Mesodermal cell (in vitro differentiated cells): ENCODE results near the gene PARP15.

Experiments
- H3K27ac ChIP-seq: 2 replicates; pipeline ENCODE4 v1.7.0; 2013; ENCODE audit warnings: mild to moderate bottlenecking, low read depth, low read length, moderate library complexity; ENCODE audit not compliant: severe bottlenecking
- H3K36me3 ChIP-seq: 2 replicates; pipeline ENCODE4 v1.7.1; 2013; ENCODE audit warnings: mild to moderate bottlenecking, low read length, moderate library complexity; ENCODE audit not compliant: control insufficient read depth, insufficient read depth
- H3K4me1 ChIP-seq: one replicate; pipeline ENCODE4 v1.7.1; 2013; ENCODE audit warnings: mild to moderate bottlenecking, low read length; ENCODE audit not compliant: insufficient read depth, control insufficient read depth, poor library complexity, severe bottlenecking
- H3K4me3 ChIP-seq: 2 replicates; pipeline ENCODE4 v1.7.0; 2013; ENCODE audit warnings: low read length, control low read depth, mild to moderate bottlenecking; ENCODE audit not compliant: insufficient read depth, poor library complexity, severe bottlenecking; ENCODE audit errors: extremely low read depth
- H3K9me3 ChIP-seq: 2 replicates; pipeline ENCODE4 v1.7.1; 2013; ENCODE audit warnings: mild to moderate bottlenecking, low read length, moderate library complexity; ENCODE audit not compliant: control insufficient read depth
- WGBS, 2 experiments: methylation state at CpG; one replicate each; pipeline ENCODE4 v1.1.5; 2013; ENCODE audit warnings: missing lambda C conversion rate in 2 of 2; ENCODE audit not compliant: insufficient coverage in 2 of 2; 5-methylcytosine and 5-hydroxymethylcytosine counted together

PARP15 gene

DNA sequence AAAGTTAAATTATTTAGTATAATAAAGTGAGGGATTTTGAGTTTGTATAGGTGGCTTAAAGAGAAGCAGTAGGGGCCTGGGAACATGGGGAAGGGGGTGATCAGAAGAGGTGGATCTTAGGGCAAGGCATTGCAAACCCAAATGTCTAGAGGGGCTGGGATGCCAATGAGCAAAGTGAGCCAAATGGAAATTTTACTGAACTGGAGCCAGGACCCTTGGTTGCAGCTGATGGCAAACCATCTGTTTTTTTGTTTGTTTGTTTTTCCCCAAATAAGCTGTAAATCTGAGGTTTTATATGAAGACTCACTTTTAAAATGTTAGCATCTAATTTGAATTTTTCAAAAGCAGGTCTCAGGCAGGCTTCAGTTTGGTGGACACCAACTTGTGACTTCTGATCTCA lies 88.4 kb downstream of the PARP15 start:
- H3K9me3 ChIP-seq, result no peaks in the 10 kb centered on the region
- no peak overlapping the region for H3K4me3 ChIP-seq
- no peak overlapping the region for H3K27ac ChIP-seq
- no peaks in the 10 kb centered on the region for H3K36me3 ChIP-seq
- H3K4me1 ChIP-seq, result no peaks in the 10 kb centered on the region

DNA sequence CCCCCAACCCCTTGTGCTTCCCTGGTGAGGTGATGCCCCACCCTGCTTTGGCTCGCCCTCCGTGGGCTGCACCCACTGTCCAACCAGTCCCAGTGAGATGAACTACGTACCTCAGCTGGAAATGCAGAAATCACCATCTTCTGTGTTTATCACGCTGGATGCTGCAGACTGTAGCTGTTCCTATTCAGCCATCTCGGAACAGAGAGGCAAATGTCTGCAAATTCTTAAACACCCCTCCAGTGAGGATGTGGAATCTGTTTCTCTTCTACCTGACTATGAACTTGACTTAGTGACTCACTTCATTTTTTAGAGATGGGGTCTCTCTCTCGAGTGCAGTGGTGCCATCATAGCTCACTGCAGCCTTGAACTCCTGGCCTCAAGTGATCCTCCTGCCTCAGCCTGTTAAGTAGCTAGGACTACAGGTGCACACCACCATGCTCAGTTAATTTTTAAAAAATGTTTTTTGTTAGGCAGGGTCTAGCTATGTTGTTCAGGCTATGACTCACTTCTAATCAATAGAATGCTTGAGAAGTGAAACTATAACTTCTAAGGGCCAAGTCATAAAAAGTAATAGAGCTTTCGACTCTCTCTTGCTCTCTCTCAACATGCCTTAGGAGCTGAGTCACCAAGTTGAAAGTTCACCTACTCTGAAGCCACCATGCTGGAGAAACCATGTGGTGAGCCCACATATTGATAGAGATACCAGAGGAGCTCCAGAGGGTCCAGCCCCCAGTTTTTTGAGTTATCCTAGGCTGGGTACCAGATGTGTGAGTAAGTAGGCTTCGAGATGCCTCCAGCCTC lies 91.7 kb downstream of the PARP15 start:
- no peak overlapping the region for H3K4me3 ChIP-seq
- H3K4me1 ChIP-seq, result no peaks in the 10 kb centered on the region
- no peaks in the 10 kb centered on the region for H3K9me3 ChIP-seq
- no peak overlapping the region for H3K27ac ChIP-seq
- 87 to 94% methylated on average over 5 to 7 of the region's 8 CpGs for WGBS, 2 experiments
- no peaks in the 10 kb centered on the region for H3K36me3 ChIP-seq

DNA sequence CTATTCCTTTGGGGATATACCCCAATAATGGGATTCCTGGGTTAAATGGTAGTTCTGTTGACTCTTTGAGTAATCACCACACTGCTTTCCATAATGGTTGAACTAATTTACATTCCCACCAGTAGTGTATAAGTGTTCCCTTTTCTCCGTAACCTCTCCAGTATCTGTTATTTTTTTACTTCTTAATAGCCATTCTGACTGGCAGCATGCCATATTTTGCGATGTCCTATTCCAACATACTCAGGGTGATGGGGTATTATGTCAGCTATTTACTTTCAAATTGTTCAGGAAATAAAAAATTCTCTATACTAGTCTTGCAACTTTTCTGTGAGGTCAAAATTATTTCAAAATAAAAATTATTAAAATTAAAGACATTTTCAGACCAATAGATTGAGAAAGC lies 94.1 kb downstream of the PARP15 start:
- WGBS, 2 experiments, result 100% methylated on average over 1 of the region's 2 CpGs; no CpG with 5 or more reads in 1 of the 2 experiments
- Histone ChIP-seq H3K4me3 (no peak overlapping the region), H3K27ac (no peak overlapping the region), H3K4me1 (no peaks in the 10 kb centered on the region), H3K9me3 (no peaks in the 10 kb centered on the region), H3K36me3 (no peaks in the 10 kb centered on the region)

DNA sequence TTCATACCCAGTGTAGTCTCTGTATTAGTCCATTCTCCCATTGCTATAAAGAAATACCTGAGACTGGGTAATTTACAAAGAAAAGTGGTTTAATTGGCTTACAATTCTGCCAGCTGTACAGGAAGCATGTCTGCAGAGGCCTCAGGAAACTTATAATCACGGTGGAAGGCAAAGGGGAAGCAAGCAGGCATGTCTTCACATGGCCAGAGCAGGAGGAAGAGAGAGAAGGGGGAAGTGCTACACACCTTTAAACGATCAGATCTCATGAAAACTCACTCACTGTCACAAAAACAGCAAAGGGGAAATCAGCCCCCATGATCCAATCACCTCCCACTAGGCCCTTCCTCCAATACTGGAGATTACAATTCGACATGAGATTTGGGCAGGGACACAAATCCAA lies 96.9 kb downstream of the PARP15 start:
- Histone ChIP-seq H3K9me3 (no peaks in the 10 kb centered on the region), H3K4me3 (no peak overlapping the region), H3K27ac (no peak overlapping the region), H3K36me3 (no peaks in the 10 kb centered on the region), H3K4me1 (no peaks in the 10 kb centered on the region)
- 80 to 100% methylated on average over 2 of the region's 3 CpGs for WGBS, 2 experiments

DNA sequence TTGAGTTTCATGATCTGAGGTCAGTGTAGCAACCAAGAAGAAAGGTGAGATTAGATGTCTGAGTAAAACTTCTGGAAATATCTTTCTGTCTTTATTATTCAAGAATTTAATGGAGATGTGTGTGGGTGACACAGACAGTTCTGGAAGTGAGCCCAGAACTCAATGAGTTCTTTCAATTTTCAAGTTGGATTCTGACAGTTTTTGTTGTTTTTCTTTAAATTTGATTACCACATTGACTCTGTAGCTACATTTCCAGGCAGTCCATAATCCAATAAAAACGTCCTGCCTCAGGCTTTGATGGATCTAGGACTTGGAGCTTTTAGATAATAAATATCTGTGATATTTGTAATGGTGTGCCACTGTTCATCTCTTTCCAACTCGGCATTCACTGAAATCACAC lies 99.3 kb downstream of the PARP15 start:
- H3K9me3 ChIP-seq, result no peaks in the 10 kb centered on the region
- no peaks in the 10 kb centered on the region for H3K36me3 ChIP-seq
- H3K4me1 ChIP-seq, result peaks cover 7% of the 10 kb centered on the region
- WGBS, 2 experiments, result 100% methylated on average over 1 of the region's 2 CpGs; no CpG with 5 or more reads in 1 of the 2 experiments
- no peak overlapping the region for H3K4me3 ChIP-seq
- H3K27ac ChIP-seq, result no peak overlapping the region

DNA sequence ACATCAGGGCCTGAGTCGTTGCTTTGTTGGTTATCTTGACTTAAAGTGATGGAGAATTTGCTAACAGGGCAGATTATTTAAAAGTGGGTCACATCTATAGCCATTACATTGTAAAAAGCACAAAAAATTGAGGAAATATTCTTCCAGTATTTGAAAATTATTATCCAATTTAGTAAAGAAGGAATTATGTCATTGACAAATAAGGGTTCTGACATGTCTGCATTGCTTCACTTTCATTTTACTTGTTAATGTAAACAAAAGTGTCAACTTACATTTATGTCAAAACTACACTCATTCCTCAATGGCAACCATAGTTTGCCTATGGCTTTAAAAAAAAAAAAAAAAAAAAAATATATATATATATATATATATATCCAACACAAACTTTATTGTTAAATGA lies 99.8 kb downstream of the PARP15 start:
- H3K4me1 ChIP-seq, result peaks cover 7% of the 10 kb centered on the region
- no CpG with 5 or more reads among the region's 1 CpG for WGBS, 2 experiments
- no peaks in the 10 kb centered on the region for H3K36me3 ChIP-seq
- H3K9me3 ChIP-seq, result no peaks in the 10 kb centered on the region
- H3K27ac ChIP-seq, result no peak overlapping the region
- H3K4me3 ChIP-seq, result no peak overlapping the region

DNA sequence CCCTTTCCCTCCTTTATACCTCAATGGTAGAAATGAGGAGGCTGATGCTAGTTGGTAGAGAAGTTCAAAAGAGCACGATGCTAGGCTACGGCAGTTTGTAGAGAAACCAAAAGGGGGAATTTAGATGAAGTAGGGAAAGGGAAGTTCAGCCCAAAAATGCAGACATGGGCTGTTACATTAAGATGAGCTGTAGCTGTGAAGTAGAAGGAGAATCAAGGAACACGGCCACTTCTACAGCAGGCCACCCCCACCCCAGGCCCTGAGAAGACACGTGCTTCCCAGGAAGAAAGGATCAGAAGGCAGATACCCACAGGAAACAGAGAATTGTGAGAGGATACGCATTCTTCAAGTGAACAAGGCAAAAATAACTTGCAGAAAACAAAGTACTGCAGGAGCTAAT lies 101.1 kb downstream of the PARP15 start:
- H3K4me1 ChIP-seq, result peaks cover 7% of the 10 kb centered on the region
- no peak overlapping the region for H3K27ac ChIP-seq
- H3K36me3 ChIP-seq, result no peaks in the 10 kb centered on the region
- WGBS, 2 experiments, result 86 to 95% methylated on average over 4 of the region's 5 CpGs
- H3K4me3 ChIP-seq, result no peak overlapping the region
- H3K9me3 ChIP-seq, result no peaks in the 10 kb centered on the region

DNA sequence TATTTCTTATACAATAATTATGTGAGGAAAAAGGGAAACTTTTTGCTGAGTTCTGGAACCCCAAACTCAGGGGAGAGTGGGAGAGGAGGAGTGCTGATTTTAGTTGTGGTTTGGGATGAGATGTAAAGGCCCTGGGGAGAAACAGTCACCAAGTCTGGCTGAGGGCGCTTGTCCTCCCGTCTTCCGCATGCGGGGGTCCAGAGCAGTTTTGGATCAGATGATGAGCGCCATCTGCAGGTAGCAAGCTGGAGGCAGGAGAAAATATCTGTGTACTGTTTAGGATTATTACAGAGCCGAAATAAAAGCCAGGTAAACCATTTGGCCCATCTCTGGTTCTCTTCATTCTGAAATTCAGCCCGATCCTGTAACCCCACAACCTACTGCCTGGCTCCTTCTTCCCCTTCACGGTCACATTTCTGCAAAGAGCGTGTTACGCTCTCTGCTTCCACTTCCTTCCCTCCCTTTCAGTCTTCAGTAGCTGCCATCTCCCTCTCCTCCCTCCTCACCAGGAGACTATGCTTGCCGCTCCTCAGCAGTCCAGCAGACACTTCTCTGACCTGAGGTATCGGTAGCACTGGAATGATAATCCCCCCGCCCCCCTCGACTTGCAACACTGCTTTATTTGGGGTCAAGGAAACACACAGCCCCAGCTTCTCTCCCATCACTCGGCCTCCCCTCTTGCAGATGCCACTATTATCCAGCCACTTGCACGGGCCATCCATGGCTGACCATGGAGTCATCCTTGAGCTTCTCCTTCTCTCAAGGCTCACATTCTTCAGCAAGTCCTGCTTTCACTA lies 101.8 kb downstream of the PARP15 start:
- Histone ChIP-seq H3K9me3 (no peaks in the 10 kb centered on the region), H3K36me3 (no peaks in the 10 kb centered on the region), H3K4me1 (peaks cover 7% of the 10 kb centered on the region), H3K4me3 (no peak overlapping the region), H3K27ac (no peak overlapping the region)
- 23 to 27% methylated on average over 15 to 16 of the region's 16 CpGs for WGBS, 2 experiments

DNA sequence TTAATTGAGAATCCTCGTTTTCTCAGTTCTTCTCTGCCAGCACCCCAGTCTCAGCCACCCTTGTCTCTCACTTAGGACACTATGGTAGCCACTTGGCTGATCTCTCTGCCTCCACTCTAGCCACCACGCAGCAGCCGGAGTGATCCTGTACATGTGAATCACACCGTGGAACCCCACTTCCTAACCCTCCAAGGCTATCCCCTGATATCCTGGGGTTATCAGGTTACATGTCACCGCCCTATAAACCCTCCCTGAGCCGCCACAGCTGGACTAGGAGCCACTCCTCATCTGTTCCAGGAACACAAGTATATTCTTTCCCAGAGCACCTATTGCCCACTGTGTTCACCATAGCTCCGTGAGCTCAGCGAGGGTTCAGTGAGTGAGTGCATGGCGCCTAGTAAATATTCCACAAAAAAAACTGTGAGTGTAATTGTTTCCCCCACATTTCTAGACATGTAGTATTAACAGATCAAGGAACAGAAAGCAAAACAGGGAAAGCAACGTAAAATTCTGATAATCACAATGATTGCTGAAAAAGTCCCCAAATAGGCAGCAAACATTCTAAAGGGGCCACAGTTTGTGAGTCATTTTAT lies 102.5 kb downstream of the PARP15 start:
- peak overlapping the region; percentile 51 for H3K27ac ChIP-seq

DNA sequence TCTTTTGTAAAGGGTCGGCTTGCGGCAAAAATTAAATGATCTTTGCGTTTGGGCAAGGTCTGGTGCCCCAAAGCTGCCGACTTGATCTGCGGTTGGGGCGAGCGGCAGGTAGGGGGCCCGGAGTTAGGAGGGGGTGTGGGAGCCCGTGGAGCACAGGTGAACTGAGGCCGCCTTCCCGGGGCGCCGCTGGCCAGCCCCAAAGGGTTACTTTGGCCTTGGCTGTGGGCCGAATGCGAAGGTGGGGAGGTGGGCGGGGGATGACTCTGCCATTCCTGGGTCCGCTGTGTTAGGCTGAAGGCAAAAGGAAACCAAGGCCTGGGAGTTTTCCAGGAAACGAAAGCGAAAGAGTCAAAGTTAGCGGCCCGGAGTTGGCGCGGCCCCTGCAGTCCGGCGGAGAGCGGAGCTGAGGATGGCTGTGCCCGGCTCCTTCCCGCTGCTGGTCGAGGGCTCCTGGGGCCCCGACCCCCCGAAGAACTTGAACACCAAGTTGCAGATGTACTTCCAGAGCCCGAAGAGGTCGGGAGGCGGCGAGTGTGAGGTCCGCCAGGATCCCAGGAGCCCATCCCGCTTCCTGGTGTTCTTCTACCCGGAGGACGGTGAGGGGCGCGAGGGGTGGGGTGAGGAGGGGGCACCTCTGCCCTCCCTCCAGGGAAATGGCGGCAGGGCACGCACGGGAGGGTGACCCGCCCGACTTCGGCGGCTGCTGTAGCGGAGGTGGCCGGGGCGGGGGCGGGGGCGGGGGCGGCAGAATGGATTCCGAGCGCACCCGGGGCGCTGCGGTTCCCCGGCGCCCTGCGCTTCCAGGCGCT lies 103.2 kb downstream of the PARP15 start, which contains the start of gene PARP14:
PARP14 (plus strand) TSS at position 365 of the 809 bp plus-strand sequence; CDS start at position 410, 45 bp downstream.
- Histone ChIP-seq H3K4me3 (peak within 1 kb of the TSS; percentile 57), H3K4me1 (peaks cover 7% of the 10 kb centered on the region)

More for the DNA sequence above, 102.5 kb downstream of the PARP15 start:
- Histone ChIP-seq H3K36me3 (no peaks in the 10 kb centered on the region), H3K4me3 (peak overlapping the region; percentile 57), H3K4me1 (peaks cover 7% of the 10 kb centered on the region), H3K9me3 (no peaks in the 10 kb centered on the region)
- 71 to 86% methylated on average over 7 to 8 of the region's 10 CpGs for WGBS, 2 experiments

More for the DNA sequence above, 103.2 kb downstream of the PARP15 start, which contains the start of gene PARP14:
- H3K27ac ChIP-seq, result peak within 1 kb of the TSS; percentile 66
- no peaks in the 10 kb centered on the region for H3K36me3 ChIP-seq
- WGBS, 2 experiments, result 8% methylated on average over 29 to 33 of the region's 63 CpGs
- no peaks in the 10 kb centered on the region for H3K9me3 ChIP-seq
